ENCODE measurements around the gene CD247.

Gene CD247

DNA sequence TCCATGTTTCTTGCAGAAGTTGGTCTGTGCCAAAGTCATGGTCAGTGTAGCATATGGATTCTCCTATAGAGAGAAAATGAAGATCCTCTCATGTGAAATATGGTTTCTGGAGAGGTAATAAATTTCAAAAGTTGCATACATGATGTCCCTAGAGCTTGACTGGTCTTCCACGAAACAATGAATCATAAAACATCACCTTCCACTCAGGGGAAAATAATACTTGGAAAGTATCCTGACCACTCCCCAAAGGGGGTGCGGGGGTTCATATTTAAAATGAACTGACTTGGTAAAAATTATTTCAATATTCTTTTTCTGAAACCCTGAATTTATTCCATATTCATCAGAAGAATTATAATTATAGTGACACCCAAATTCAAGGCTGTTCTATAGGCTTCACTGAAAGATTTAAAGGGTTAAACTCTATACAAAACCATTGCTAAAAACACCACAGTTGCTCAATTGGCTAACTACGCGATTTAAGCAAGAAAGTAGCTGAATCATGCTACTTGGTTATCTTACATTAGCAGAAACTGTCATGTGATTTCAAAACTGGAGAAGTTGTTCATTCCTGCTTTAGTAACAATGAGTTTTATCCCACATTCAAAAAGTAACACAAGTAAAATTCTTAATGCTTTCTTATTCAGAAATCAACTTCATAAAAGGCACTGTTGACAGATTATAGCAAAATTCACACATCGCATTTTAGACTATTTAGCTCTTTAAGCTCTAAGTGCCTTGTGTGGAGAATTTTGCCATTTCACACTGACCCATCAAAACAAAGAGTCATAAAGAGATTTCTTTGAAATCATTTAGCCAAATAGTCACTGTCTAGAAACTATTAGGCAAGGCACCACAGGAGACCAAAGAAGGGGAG is 30.0 kb upstream of the CD247 start:
- H3K4me3 ChIP-seq (ENCODE audit: low read length) = no peak overlapping the region
- DNase-seq (ENCODE audit: low read depth) = peak; percentile 75
- TF ChIP-seq, protein P1, sequence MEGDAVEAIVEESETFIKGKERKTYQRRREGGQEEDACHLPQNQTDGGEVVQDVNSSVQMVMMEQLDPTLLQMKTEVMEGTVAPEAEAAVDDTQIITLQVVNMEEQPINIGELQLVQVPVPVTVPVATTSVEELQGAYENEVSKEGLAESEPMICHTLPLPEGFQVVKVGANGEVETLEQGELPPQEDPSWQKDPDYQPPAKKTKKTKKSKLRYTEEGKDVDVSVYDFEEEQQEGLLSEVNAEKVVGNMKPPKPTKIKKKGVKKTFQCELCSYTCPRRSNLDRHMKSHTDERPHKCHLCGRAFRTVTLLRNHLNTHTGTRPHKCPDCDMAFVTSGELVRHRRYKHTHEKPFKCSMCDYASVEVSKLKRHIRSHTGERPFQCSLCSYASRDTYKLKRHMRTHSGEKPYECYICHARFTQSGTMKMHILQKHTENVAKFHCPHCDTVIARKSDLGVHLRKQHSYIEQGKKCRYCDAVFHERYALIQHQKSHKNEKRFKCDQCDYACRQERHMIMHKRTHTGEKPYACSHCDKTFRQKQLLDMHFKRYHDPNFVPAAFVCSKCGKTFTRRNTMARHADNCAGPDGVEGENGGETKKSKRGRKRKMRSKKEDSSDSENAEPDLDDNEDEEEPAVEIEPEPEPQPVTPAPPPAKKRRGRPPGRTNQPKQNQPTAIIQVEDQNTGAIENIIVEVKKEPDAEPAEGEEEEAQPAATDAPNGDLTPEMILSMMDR (IDR thresholded peaks at IDR 0.05; ENCODE audit: insufficient read depth, low read depth, low read length, missing control alignments) = no peak

DNA sequence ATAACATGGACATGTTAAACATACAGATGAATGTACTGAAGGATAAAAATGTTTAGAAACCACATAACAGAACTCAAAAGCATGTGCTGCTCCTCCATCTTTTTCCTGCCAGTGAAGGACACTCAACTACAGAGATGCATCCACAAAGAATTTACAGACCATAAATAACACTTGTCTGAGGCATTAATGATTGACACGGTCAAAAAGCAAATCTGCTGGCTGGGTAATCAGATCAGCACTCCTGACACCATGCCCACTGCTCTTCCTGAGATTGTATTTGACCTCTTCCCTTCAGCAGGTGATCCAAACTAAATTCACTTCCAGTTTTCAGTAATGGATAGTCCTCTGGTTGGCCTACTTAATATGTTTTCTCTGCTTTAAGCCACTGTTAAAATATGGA is 28.6 kb upstream of the CD247 start:
- TF ChIP-seq, protein P1 (IDR thresholded peaks at IDR 0.05; ENCODE audit: insufficient read depth, low read depth, low read length, missing control alignments) = no peak
- no peak overlapping the region for H3K4me3 ChIP-seq (ENCODE audit: low read length)
- DNase-seq (ENCODE audit: low read depth) = no peak

DNA sequence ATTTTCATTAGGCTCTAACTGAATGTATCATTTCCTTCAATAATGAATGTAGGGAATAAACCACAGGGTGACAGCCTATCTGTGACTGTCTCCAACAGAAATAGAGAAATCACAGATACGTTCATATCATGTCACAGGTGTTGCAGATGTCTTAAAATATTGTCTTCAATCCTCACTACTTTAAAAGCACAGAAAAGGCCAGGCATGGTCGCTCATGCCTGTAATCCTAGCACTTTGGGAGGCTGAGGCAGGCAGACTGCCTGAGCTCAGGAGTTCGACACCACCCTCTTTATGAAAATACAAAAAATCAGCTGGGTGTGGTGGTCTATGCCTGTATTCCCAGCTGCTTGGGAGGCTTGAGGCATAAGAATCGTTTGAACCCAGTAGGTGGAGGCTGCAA is 27.0 kb upstream of the CD247 start:
- no peak for DNase-seq (ENCODE audit: low read depth)
- no peak overlapping the region for H3K4me3 ChIP-seq (ENCODE audit: low read length)
- TF ChIP-seq, protein P1 (IDR thresholded peaks at IDR 0.05; ENCODE audit: insufficient read depth, low read depth, low read length, missing control alignments) = no peak

DNA sequence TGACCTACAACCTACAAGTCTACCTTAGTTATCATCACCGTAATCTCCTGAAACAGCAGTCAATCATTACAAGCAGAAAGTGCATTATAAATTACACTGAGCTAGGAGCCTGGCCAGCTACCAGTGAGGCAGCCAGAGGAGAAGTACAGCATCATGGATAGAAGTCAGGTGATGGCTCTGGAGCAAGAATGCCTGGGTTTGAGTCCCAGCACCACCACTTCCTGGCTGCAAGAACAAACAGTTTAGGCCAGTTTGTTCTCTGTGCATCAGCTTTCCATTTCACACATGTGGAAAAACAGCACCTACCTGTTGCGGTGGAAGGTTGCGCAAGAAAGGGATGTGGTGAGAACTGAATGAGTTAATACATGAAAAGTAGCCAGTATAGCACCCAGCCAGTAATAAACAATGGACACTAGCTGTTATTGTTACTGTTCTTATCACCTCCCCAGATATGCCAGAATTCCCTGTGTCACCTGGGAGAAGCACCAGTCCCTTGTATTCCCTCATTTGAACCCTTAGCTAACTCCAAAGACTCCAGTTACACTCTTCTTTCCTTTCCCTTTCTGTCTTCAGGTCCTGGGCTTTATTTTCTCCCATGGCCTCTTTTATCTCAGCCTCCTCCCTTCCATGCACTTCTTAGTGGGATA is 26.2 kb upstream of the CD247 start:
- H3K4me3 ChIP-seq (ENCODE audit: low read length) = no peak overlapping the region
- TF ChIP-seq, protein P1 (IDR thresholded peaks at IDR 0.05; ENCODE audit: insufficient read depth, low read depth, low read length, missing control alignments) = no peak
- DNase-seq (ENCODE audit: low read depth) = peak; percentile 95

DNA sequence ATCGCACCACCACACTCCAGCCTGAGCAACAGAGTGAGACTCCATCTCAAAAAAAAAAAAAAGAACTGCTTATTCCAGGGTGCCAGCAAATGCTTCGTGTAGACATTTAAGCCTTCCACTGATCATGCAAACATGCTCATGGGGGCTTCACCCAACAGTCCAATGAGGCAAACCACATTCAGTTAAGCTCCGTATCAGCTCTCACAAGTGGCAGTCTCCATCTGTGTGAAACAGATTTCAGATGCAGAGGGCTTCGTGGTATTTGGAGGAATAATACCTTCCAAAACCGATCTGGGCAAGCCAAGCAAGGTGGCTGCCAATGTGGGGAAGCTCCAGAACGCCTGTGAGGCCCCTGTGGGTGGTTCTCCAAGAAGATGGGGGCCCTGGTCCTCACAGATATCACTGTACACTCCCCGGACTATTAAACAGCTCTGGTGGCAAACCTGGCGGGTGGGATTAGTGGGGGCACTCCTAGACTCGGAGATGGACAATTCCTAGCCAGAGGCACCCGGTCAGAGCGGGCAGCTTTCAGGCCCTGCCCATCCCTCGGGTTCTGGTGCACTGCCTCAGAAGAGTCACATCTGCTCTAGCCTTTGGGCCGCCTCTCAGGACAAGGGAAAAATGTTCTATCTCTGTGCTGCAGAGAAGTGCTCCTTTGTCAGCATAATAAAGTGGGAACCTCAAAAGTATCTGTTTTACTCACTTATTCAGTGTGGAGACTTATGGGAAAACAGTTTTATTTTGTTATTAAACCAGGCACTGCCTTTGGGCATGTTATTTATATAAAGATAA is 25.1 kb upstream of the CD247 start:
- TF ChIP-seq, protein P1 (IDR thresholded peaks at IDR 0.05; ENCODE audit: insufficient read depth, low read depth, low read length, missing control alignments) = no peak
- DNase-seq (ENCODE audit: low read depth) = no peak
- H3K4me3 ChIP-seq (ENCODE audit: low read length) = no peak overlapping the region

DNA sequence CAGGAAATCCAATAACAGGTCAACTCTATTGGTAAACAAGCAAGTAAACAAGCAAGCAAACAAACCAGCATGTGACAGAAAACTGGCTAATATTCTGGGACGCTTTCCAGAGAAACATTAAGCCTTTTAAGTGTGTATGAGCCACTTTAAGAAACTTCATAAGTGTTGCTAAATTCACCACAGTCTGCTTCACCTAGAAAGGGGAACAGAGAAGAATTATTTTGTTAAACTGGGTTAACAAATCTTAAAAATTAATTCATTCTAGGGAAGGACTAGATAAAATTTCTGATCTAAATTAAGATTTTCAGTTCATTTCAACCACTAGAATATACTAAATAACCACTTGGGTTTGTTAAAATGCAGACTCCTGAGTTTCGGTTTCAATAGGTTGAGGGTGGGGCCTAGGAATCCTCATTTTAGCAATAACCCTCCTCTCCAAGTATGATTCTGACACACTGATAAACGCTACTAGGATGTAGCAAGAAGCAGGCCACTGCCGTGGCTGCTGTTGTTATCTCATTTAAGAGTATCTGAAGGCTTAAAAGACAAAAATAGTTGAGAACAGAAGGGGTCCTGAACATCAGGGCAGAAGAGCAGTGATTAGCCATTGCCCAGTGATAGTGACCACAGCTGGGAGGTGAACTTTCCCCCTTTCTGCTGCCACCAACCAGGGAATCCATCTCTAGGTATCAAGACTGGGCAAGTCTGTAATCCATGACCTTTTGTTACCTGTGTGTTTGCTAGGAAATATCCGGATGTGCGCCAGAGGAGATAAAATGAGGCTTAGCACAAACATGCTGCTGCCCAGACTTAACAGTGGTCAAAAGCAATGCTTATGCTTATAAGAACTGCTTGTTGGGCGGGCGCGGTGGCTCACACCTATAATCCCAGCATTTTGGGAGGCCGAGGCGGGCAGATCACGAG is 24.0 kb upstream of the CD247 start:
- H3K4me3 ChIP-seq (ENCODE audit: low read length) = no peak overlapping the region
- no peak for DNase-seq (ENCODE audit: low read depth)

More for the DNA sequence above, 24.0 kb upstream of the CD247 start:
- TF ChIP-seq, protein P1 (IDR thresholded peaks at IDR 0.05; ENCODE audit: insufficient read depth, low read depth, low read length, missing control alignments) = no peak
